Activated T-helper 1 cell treated with anti-CD3 and anti-CD28 coated beads, Interleukin-12 subunit alpha, Interleukin-12 subunit beta, Interleukin-2, Interleukin-4 antibody, amounts not matched to agents 30 ng/mL and 10 ng/mL and 1 ng/mL, durations not matched to agents 14 hours and 24 hours and 36 hours (primary cell): Measurements from ENCODE around the gene ERICH2. TPM values are rescaled to one million over a fixed set of nuclear protein-coding genes. Genes with fewer than 3 reads are reported as not detected.

Experiments used
- DNase-seq: peaks from one replicate; pipeline ENCODE4 v3.0.0; 2021; ENCODE audit warnings: low spot score
- H3K27ac Mint-ChIP-seq: one replicate; pipeline ENCODE4 v1.8.0; 2021; ENCODE audit warnings: mild to moderate bottlenecking, mixed read lengths
- H3K27me3 Mint-ChIP-seq: one replicate; pipeline ENCODE4 v1.8.0; 2022; ENCODE audit warnings: mild to moderate bottlenecking, moderate library complexity, mixed read lengths; ENCODE audit not compliant: insufficient read depth
- H3K36me3 Mint-ChIP-seq: one replicate; pipeline ENCODE4 v1.8.0; 2021; ENCODE audit warnings: low read depth, mixed read lengths
- H3K4me1 Mint-ChIP-seq: one replicate; pipeline ENCODE4 v1.8.0; 2021; ENCODE audit warnings: low read depth, mixed read lengths
- H3K4me3 Mint-ChIP-seq: one replicate; pipeline ENCODE4 v1.8.0; 2021; ENCODE audit warnings: mild to moderate bottlenecking, moderate library complexity, mixed read lengths
- H3K9me3 Mint-ChIP-seq: one replicate; pipeline ENCODE4 v1.8.0; 2021; ENCODE audit warnings: mixed read lengths
- intact Hi-C: fragments of 100-400 bp; cut with micrococcal nuclease; formaldehyde crosslinking; loops from one replicate; pipeline ENCODE4 v1.15.1; 2024
- total RNA-seq: library from RNA; stranded (reverse); gene quantifications from 2 replicates; pipeline ENCODE4 v1.2.3, GENCODE V29; 2022

The ERICH2 gene
- total RNA-seq, 1 donor from 2014 or later: not detected

- Mint-ChIP-seq H3K27me3 (peaks cover 5% of the 10 kb centered on the region), H3K9me3 (no peaks in the 10 kb centered on the region), H3K36me3 (peaks cover 5% of the 10 kb centered on the region), H3K4me1 (peaks cover 16% of the 10 kb centered on the region), H3K27ac (no peak overlapping the region), H3K4me3 (no peak overlapping the region)
- DNase-seq: no peak
- intact Hi-C loops: no loop called here
Measured at GRCh38 chr2:170842785-170843184, 72.6 kb downstream of the ERICH2 start.

- no peak for DNase-seq
- H3K36me3 Mint-ChIP-seq: peaks cover 5% of the 10 kb centered on the region
- H3K27ac Mint-ChIP-seq: no peak overlapping the region
- intact Hi-C loops: loop anchor here (2.0 kb wide), 1 partner anchor 29 kb away; no protein-coding TSS in a partner anchor
- H3K27me3 Mint-ChIP-seq: peaks cover 2% of the 10 kb centered on the region
- peaks cover 16% of the 10 kb centered on the region for H3K4me1 Mint-ChIP-seq
- peak overlapping the region; percentile 37 for H3K4me3 Mint-ChIP-seq
- no peaks in the 10 kb centered on the region for H3K9me3 Mint-ChIP-seq
Measured at GRCh38 chr2:170843656-170844055, 73.5 kb downstream of the ERICH2 start.

GRCh38 chr2:170845343-170845742, 75.2 kb downstream of the ERICH2 start:
- Mint-ChIP-seq H3K9me3 (no peaks in the 10 kb centered on the region), H3K36me3 (peaks cover 2% of the 10 kb centered on the region), H3K4me1 (peaks cover 16% of the 10 kb centered on the region), H3K27me3 (peaks cover 2% of the 10 kb centered on the region), H3K27ac (no peak overlapping the region), H3K4me3 (no peak overlapping the region)
- no peak for DNase-seq
- intact Hi-C loops: loop anchor here (2.0 kb wide), 1 partner anchor 27 kb away; no protein-coding TSS in a partner anchor

GRCh38 chr2:170846314-170846713, 76.1 kb downstream of the ERICH2 start:
- Mint-ChIP-seq H3K36me3 (peaks cover 2% of the 10 kb centered on the region), H3K27ac (no peak overlapping the region), H3K27me3 (peaks cover 2% of the 10 kb centered on the region), H3K4me1 (peaks cover 16% of the 10 kb centered on the region), H3K4me3 (no peak overlapping the region), H3K9me3 (no peaks in the 10 kb centered on the region)
- no peak for DNase-seq
- intact Hi-C loops: no loop called here

GRCh38 chr2:170847716-170848115, 77.5 kb downstream of the ERICH2 start:
- peaks cover 2% of the 10 kb centered on the region for H3K27me3 Mint-ChIP-seq

More at GRCh38 chr2:170847716-170848115, 77.5 kb downstream of the ERICH2 start:
- intact Hi-C loops: no loop called here
- H3K27ac Mint-ChIP-seq: no peak overlapping the region
- peaks cover 15% of the 10 kb centered on the region for H3K4me1 Mint-ChIP-seq
- no peaks in the 10 kb centered on the region for H3K36me3 Mint-ChIP-seq
- DNase-seq: no peak
- no peaks in the 10 kb centered on the region for H3K9me3 Mint-ChIP-seq
- H3K4me3 Mint-ChIP-seq: no peak overlapping the region

Other genes starting within 250 kb of the ERICH2 start
- not detected in 2 replicates for gene SP5, start 55.0 kb upstream of the ERICH2 start, total RNA-seq
- 4.7 and 5.3 TPM in 2 replicates for gene GAD1, start 46.5 kb downstream of the ERICH2 start, total RNA-seq
- 99.5 and 104 TPM in 2 replicates for gene GORASP2, start 158.9 kb downstream of the ERICH2 start, total RNA-seq